Uterus (tissue), 2 donors: ENCODE data around the gene PKD2.

Experiments used
- CTCF ChIP-seq, 4 experiments: fragments of 200-600 bp in 2 of 4; fragments of 450-650 bp in 2 of 4; sonication (generic) in 2 of 4; IDR thresholded peaks; one replicate each; pipeline ENCODE4 v1.5.1; 2016 to 2019; ENCODE audit warnings: antibody characterized with exemption in 4 of 4, mild to moderate bottlenecking in 2 of 4, moderate library complexity in 1 of 4
- POLR2A ChIP-seq, 2 donors: fragments of 450-650 bp; IDR thresholded peaks; one replicate each; pipeline ENCODE4 v1.6.1; 2016; ENCODE audit warnings: antibody characterized with exemption in 2 of 2, mild to moderate bottlenecking in 1 of 2, moderate library complexity in 1 of 2

- TF ChIP-seq CTCF (IDR thresholded peaks at IDR 0.05) (no peak), POLR2A (IDR thresholded peaks at IDR 0.05) (no peak)
Observed at GRCh38 chr4:88107406-88108107, 100.1 kb downstream of the PKD2 start.
